Thoracic aorta (tissue), 2 donors: ENCODE measurements around the gene BCL3. TPM values are rescaled to one million over a fixed set of nuclear protein-coding genes. Genes with fewer than 3 reads are reported as not detected.

ENCODE experiments used
- ATAC-seq: fragments of 150-250 bp; one replicate; pipeline ENCODE4 v1.8.0; 2017; ENCODE audit warnings: low read depth; ENCODE audit not compliant: insufficient number of reproducible peaks, low FRiP score
- DNase-seq: peaks from one replicate; pipeline ENCODE4 v3.0.0-alpha.2; 2020; ENCODE audit warnings: low spot score
- H3K27ac ChIP-seq, 2 donors: fragments of 200-600 bp; sonication (generic); 1 replicate in 1 of 2; 2 replicates in 1 of 2; pipeline ENCODE4 v1.5.1; 2016; ENCODE audit warnings: mild to moderate bottlenecking in 2 of 2, moderate library complexity in 2 of 2
- H3K27me3 ChIP-seq: fragments of 200-600 bp; sonication (generic); replicated peaks from 2 replicates; pipeline ENCODE4 v1.6.0; 2016; ENCODE audit warnings: mild to moderate bottlenecking; ENCODE audit not compliant: insufficient read depth
- H3K36me3 ChIP-seq: fragments of 200-600 bp; sonication (generic); one replicate; pipeline ENCODE4 v1.5.1; 2016
- H3K4me1 ChIP-seq, 2 donors: fragments of 200-600 bp; sonication (generic); 1 replicate in 1 of 2; 2 replicates in 1 of 2; pipeline versions ENCODE4 v1.5.1 to v1.6.0; 2016; ENCODE audit warnings: low read depth in 2 of 2, mild to moderate bottlenecking in 1 of 2; ENCODE audit not compliant: control insufficient read depth in 1 of 2
- H3K4me3 ChIP-seq: fragments of 200-600 bp; sonication (generic); 2 replicates; pipeline ENCODE4 v1.5.1; 2016; ENCODE audit warnings: mild to moderate bottlenecking
- H3K9me3 ChIP-seq: fragments of 200-600 bp; sonication (generic); 2 replicates; pipeline ENCODE4 v1.5.1; 2016
- total RNA-seq, 2 donors: library from RNA; depleted of rRNA; stranded (reverse); fragments of >200 nt; gene quantifications; one replicate each; pipeline versions ENCODE4 v1.1.0 to v1.2.3, GENCODE V29; 2016
- TF ChIP-seq, protein P1 (sequence below): fragments of 200-600 bp; sonication (generic); IDR thresholded peaks from one replicate; pipeline ENCODE4 v1.5.1; 2019; ENCODE audit warnings: antibody characterized with exemption

The BCL3 gene
- total RNA-seq, 2 donors from 2014 or later: 43.1 to 77.9 TPM

DNA sequence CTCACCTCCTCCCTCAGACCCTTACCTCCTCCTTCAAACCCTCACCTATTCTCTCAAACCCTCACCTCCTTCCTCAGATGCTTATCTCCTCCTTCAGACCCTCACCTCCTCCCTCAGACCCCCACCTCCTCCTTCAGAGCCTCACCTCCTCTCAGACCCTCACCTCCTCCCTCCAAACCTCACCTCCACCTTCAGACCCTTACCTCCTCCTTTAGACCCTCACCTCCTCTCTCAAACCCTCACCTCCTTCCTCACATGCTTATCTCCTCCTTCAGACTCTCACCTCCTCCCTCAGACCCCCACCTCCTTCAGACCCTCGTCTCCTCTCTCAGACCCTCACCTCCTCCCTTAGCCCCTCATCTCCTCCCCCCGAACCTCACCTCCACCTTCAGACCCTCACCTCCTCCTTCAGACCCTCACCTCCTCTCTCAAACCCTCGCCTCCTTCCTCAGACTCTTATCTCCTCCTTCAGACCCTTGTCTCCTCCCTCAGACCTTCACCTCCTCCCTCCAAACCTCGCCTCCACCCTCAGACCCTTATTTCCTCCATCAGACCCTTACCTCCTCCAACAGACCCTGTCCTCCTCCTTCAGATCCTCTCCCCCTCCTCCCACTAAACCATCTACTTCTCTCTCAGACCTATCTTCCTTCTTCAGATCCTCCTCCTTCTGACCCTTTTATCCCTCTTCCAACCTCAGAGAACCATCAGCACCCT, 2.5 kb upstream of the BCL3 start:
- H3K4me3 ChIP-seq: no peak overlapping the region
- ATAC-seq (no peak), DNase-seq (no peak)
- TF ChIP-seq, protein P1, sequence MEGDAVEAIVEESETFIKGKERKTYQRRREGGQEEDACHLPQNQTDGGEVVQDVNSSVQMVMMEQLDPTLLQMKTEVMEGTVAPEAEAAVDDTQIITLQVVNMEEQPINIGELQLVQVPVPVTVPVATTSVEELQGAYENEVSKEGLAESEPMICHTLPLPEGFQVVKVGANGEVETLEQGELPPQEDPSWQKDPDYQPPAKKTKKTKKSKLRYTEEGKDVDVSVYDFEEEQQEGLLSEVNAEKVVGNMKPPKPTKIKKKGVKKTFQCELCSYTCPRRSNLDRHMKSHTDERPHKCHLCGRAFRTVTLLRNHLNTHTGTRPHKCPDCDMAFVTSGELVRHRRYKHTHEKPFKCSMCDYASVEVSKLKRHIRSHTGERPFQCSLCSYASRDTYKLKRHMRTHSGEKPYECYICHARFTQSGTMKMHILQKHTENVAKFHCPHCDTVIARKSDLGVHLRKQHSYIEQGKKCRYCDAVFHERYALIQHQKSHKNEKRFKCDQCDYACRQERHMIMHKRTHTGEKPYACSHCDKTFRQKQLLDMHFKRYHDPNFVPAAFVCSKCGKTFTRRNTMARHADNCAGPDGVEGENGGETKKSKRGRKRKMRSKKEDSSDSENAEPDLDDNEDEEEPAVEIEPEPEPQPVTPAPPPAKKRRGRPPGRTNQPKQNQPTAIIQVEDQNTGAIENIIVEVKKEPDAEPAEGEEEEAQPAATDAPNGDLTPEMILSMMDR: no peak
- H3K36me3 ChIP-seq: no peaks in the 10 kb centered on the region
- H3K4me1 ChIP-seq: peaks cover 55 to 72% of the 10 kb centered on the region in 2 donors
- H3K27ac ChIP-seq: peak overlapping the region; percentile 81 to 92
- H3K9me3 ChIP-seq: no peaks in the 10 kb centered on the region
- no peaks in the 10 kb centered on the region for H3K27me3 ChIP-seq

DNA sequence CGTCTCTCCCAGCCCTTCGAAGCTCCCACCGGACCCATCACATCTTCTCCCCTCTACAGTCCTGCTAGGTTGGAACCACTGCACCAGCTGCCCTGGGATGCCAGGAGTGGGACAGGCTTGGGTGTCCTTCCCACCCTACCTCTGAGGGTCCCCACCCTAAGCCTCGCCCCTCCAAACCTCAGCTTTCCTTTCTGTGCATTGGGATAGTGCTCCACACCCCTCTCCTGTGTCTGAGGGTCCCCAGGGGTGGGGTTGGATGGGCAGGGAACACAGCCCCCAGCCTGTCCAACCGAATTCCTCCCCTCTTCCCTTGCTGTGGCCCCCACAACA, 1.9 kb upstream of the BCL3 start:
- no peak for ATAC-seq
- H3K36me3 ChIP-seq: peaks cover 3% of the 10 kb centered on the region
- TF ChIP-seq, protein P1: no peak
- H3K4me1 ChIP-seq: peaks cover 50 to 72% of the 10 kb centered on the region in 2 donors
- H3K9me3 ChIP-seq: no peaks in the 10 kb centered on the region
- peak overlapping the region; percentile 91 for H3K4me3 ChIP-seq
- H3K27ac ChIP-seq: peak overlapping the region; percentile 81 to 92
- no peaks in the 10 kb centered on the region for H3K27me3 ChIP-seq
- no peak for DNase-seq

DNA sequence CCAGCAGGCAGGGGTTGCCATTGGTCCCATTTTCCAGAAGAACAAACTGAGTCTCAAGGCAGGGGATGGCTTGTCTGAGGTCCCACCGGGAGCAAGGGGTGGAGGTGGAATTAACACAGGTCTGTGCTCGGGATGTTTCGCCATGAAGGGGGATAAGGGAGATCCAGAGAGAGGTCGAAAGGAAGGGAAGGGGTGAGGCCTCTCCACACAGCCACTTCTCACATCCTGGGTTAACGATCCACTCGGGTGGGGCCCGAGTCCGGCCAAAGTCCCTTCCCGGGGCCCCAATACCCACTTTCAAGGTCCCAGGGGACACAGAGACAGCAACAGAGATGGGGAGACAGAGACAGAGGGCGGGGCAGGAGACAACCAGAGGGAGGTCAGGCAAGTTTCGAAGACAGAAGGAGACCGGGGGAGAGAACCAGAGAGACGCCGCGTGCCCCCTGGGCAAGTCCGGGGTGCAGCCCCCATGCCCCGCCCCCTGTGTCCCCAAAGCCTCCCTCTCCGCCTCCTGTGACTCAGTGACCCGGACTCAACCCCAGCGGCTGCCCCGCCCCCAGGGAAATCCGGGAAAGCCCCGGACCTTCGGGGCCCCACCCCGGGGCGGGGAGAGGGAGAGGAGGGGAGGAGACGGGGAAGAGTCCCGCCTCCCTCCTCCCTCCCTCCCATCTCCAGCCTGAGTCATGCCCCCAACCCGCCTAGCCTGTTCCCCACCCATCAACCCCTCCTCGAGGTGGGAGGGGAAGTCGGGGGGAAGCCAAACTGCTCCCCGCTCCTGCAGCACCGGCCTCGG, 1.4 kb upstream of the BCL3 start:
- DNase-seq (peak; percentile 83), ATAC-seq (peak; percentile 87)
- Histone ChIP-seq H3K27me3 (no peaks in the 10 kb centered on the region), H3K9me3 (no peaks in the 10 kb centered on the region), H3K4me3 (peak overlapping the region; percentile 91), H3K36me3 (peaks cover 3% of the 10 kb centered on the region), H3K27ac (peak overlapping the region; percentile 88 to 92), H3K4me1 (peaks cover 49 to 73% of the 10 kb centered on the region in 2 donors)
- TF ChIP-seq, protein P1: no peak

DNA sequence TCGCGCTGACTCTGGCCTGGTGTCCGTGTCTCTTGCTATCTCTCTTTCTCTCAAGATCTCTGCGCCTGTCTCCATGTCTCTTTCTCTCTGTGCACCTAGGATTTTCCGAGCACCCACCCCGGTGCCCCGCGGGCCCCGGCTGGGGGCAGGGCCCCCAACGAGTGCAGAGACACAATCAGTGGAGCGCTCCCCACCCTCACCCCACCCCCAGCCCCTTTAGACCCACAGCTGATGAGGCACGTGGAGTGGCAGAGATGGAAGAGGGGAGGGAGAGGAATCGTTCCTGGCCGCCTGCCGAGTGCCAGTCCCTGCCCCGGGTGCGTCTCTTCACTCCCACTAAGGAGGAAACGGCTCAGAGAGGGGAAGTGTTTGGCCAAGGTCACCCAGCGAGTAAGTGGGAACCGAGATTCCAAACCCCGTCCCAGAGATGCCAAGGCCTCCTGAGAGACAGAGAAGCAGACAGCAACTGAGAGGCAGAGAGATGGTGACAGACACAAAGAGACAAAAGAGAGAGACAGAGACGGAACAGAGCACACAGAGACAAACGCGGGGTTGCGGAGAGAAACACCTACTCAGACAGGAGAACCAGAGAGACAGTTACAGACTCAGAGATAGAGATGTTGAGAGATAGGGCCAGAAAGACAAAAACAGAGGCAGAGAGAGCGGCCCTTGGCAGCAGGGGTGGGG, 626 bp upstream of the BCL3 start:
- TF ChIP-seq, protein P1: no peak
- Histone ChIP-seq H3K36me3 (peaks cover 3% of the 10 kb centered on the region), H3K4me1 (peaks cover 51 to 73% of the 10 kb centered on the region in 2 donors), H3K4me3 (peak overlapping the region; percentile 91), H3K9me3 (no peaks in the 10 kb centered on the region), H3K27me3 (no peaks in the 10 kb centered on the region), H3K27ac (peak overlapping the region; percentile 88 to 92)
- DNase-seq: no peak
- ATAC-seq: peak; percentile 4

DNA sequence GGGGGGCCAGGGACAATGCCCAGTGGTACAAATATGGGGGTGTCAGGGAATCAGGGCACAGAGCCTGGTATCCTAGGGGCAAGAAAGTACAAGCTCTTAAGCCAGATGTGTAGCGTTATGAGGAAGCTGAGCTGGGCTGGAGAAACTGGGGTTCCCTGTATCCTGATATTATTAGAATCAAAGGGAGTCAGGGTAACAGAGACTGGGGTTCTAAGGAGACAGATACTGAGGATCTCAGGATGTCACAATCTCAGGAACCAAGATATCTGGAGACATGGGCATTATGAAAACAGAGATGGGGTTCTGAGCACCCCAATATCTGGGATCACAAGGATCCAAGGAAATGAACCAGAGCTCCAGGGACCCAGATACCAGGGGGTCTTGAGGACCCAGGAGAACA, 784 bp downstream of the BCL3 start:
- peaks cover 44 to 72% of the 10 kb centered on the region in 2 donors for H3K4me1 ChIP-seq
- peaks cover 3% of the 10 kb centered on the region for H3K36me3 ChIP-seq
- TF ChIP-seq, protein P1: no peak
- H3K4me3 ChIP-seq: peak overlapping the region; percentile 91
- DNase-seq (no peak), ATAC-seq (no peak)
- H3K9me3 ChIP-seq: no peaks in the 10 kb centered on the region
- no peaks in the 10 kb centered on the region for H3K27me3 ChIP-seq
- peak overlapping the region; percentile 88 to 92 for H3K27ac ChIP-seq
